ENCODE results near the gene SRSF3.
A peak's percentile ranks its signal among the peaks of the same experiment; 100 is the strongest.
"Not testable (repeated sequence)": the region's sequence is repeated elsewhere in the genome, so short reads cannot be mapped to it uniquely, and the experiment has no call there.

Gene SRSF3

DNA sequence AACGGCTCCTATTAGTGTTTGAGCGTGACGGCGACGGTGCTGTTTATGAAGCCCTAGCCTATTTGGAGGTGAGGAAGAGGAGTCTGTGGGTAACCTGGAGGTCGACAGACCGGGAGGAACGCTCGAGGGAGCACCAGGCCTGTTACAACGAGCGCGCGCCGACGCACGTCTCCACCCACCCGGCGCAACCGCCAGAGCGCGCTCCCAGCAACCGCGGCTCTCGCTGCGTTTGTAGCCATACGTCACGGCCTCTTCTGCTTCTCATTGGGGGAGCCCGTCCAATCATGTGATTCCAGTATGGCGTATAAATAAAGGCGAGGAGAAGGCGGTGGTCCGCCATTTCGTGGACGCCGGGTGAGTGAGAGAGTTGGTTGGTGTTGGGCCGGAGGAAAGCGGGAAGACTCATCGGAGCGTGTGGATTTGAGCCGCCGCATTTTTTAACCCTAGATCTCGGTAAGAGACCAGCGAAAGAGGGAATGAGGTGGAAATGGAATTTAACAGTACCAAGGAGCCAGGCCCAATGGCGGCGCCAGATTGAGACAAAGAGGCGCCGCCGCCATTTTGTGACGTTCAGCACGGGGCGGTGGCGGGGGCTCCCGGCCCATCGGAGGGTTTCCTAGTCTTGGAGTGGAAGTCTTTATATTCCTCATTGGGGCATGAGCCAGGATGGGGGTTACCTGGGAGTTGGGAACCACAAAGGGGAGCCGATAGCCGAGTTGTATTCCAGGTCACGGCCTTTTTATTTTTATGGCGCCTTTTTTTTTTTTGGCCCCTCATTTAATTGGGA is at the start of gene SRSF3:
SRSF3 (plus strand) TSS at position 334 of the 787 bp plus-strand sequence. CDS start 2,401 bp downstream, outside the sequence.
- DNase-seq (ENCODE audit: low read depth in 2 of 3, low spot score in 1 of 3): peak; percentile 89 to 93 (median 92)

DNA sequence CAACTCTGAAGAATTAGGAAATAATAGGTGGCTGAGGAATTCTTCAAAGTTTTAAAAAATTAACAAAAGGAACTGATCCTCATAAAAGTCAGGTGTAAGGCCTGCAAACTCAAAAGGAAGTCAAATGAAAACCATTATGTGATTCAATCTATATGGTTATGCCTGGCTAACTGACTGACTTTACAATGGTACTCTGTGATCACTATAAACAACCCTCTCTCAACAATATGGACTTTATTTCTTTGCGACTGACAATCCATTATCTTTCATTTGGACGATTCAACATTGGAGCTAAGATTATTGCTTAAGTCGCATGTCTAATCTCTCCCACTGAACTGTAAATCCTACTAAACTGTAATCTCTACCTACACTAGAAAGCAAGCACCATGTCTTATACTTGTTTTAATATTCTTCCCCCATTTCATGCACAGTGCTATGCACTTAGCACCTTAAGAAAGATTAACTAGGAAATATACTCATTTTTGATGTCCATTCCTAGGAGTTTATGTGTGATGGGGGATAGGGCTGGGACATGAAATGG is 48.3 kb upstream of the SRSF3 start:
- DNase-seq (ENCODE audit: low read depth in 2 of 3, low spot score in 1 of 3): no peak

DNA sequence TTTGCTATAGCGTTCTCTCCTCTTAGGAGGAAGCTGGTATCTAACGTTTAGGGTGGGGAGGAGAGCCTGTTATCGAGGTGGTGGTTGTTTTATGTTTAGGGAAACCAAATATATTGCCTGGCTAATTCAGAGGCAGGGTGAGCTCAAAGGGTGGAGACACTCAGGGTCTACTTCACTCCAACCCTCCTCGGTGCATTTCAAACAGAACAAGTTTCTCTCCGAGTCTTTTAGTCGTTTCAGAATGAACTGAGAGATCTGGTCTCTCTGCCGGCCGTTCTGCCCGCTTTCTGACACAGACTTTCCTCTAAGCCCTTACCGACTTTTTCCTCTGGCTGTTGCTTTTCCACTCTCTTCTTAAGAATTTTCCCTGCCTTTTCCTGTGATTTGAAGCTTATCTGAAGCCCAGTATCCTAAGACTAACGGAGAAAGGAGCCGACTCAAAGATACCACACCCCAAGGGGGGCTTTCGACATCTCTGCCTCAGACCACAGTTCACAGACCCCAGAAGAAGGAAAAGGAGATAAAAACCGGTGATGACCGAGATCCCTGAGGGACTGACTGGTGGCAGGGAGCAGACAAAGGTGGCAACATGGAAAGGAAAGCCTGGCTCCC is 47.7 kb upstream of the SRSF3 start:
- peak in 1 of 3 donors; percentile 13 for DNase-seq (ENCODE audit: low read depth in 2 of 3, low spot score in 1 of 3)

DNA sequence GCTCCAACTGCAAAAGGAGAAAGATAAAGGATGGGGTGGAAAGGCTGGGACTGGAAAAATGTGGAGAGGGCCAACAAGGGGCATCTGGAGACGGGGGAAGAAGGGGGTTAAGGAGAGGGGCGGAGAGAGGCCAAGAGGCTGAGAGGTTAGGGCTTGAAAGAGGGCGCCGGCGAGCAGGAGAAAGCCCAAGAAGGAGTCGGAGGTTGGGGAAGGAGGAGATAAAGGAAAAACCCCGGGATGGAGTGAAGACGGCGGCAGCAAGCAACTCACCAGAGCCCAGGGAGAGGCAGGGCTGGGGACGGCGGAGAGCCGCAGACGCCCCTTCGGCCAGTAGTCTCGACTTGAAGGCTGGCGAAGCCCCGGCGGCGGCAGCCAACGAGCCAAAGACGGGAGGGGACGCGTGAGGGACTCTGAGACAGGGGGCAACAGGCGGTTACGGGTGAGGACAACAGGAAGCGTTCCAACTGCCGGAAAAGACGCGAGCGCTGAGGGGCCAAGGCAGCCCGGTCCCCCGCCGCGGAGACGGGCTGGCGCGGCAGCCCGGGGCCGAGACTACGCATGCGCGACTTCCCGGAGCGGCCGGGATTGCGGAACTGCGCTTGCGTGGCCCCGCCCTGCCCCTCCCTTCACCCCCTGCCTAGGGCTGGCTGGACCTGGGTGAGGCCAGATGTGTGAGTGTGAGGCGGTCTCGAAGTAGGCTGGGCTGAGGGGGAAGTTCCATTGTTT is 47.1 kb upstream of the SRSF3 start, which contains the start of gene STK38:
STK38 (minus strand) TSS at position 560 of the 726 bp plus-strand sequence. CDS start 7,277 bp downstream, outside the sequence.
- peak; percentile 87 to 94 (median 91) for DNase-seq (ENCODE audit: low read depth in 2 of 3, low spot score in 1 of 3)

DNA sequence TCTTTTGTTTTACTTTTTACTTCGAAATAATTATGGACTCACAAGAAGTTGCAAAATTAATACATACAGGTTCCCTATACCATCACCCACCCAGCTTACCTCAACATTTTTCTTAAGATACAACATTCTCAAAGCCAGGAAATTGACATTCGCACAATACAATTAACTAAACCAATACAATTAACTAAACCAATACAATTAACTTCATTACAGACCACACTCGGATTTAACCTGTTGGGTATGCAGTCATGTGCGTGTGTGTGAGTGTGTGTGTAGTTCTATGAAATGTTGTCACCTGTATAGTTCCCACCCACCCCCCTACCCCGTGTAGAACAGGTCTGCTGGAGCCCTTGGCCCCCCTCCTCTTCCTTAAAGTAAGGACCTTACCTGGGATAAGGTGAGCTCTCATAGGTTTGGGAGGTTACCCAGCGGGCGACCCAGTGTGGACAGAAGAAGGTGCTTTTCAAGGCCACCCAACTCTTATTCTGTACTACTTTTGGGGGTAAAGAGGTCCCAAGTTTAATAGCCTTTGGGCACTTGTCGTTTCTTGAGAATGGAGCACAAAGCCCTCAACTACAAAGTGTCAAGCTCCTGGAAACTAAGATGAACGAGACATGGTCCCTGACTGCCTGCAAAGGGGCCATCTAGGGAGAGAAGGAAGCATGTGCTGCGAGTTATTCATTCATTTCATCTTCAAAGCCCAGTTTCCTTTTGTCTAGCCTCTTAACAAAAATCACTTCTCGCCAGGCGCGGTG is 46.3 kb upstream of the SRSF3 start:
- DNase-seq (ENCODE audit: low read depth in 2 of 3, low spot score in 1 of 3): peak in 1 of 3 donors; percentile 8

DNA sequence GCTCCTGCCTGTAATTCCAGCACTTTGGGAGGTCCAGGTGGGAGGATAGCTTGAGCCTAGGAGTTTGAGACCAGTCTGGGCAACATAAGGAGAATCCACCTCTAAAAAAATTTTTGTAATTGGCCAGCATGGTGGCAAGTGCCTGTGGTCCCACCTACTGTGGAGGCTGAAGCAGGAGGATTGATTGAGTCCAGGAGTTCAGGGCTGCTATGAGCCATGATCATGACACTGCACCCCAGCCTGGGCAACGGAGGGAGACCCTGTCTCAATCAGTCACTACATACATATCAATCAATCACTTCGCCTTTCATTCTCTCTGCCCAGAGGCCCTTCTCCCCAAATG is 45.8 kb upstream of the SRSF3 start:
- peak in 1 of 3 donors; percentile 10 for DNase-seq (ENCODE audit: low read depth in 2 of 3, low spot score in 1 of 3)

DNA sequence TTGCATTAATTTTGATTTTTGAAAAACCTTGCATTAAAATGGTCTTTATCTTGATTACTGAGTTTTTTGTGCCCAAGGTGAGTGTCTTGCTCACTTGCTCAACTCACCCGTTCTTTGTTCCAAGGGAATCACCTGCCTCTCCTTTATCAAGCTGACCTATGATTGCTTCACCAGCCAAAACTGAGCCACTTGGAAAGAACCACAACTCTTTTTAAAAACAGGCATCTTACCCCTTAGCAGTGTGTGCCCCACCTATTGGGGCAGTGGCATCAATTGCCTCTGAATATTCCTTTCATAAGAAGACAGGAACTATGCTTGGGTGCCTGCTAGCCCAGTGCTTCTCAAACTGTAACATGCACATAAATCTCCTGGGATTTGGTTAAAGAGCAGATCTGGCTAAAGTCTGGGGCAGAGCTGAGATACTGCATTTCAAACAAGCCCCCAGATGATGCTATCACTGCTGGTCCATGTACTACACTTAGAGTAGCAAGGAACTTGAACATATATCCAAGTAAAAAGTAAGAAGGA is 43.6 kb upstream of the SRSF3 start:
- DNase-seq (ENCODE audit: low read depth in 2 of 3, low spot score in 1 of 3): no peak

DNA sequence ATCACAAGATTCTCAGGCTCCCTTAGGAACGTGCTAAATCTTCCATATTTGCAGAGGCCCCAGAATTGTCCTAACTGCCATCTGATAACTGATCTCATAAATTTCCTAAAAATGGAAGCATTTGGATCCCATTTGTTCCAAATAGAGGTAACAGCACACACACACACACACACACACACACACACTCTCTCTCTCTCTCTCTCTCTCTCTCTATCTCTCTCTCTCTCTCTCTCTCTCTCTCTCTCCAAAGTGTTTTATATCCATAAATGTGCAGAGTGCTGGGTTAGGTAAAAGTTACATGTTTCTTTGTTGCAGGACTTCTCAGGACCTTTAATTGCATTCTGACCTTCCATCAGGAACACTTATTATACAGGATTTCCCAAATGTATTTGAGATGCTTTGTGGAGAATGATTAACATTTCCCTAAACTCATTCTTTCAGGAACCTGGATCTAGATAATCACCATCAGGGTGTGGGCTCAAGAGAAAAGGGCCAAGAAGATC is 38.4 kb upstream of the SRSF3 start:
- no peak for DNase-seq (ENCODE audit: low read depth in 2 of 3, low spot score in 1 of 3)

DNA sequence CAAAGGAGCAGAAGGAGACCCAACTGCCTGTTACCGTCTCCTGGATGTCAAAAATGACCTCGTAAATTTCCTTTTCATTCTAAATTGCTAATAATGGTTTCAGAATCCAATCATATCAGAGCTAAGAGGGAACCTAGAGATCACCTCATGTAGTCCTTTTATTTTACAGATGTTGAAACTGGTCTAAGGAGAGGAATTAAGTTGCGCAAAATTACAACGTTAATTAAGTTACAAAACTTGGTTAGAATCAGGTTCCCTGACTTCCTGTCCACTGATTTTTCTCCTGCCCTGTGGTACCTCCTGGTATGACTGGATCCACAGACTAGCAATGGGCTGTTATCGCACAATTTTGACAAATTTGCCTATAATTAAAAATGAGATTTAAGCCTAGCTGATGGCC is 37.9 kb upstream of the SRSF3 start:
- no peak for DNase-seq (ENCODE audit: low read depth in 2 of 3, low spot score in 1 of 3)

DNA sequence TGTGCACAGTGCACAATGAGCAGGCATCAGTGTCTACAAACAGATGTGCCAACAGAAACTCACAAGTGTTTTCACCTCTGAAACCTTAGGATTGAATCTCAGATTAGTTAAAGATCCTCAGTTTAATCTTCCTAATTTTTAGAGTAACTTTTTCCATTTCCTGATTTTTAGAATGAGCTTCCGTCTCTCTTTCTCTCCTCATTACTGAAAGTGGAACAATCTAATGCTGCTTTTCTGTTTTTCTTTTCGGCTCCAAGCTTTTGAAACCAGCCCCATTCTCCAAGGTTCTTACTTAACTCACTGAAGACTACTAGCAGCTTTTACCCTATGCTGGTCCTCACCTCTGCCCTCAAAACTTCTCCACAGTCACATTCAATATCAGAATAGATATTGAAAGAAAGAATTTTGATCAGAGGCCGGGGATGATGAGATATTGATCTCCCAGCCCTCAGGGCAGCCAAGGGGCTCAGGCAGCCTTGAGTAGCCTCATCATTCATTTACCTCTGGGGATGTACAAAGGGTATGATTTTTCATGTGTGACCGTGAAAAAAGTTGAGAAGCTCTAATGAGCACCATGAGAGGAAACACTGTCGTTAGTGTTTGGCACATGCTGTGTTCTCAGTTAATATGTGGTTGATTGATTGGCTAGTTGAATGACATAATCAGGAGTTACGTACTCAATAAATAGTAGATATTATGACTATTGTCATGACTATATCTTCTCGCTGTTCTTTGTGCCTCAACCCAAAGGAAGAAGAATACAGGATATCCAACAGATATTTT is 35.0 kb upstream of the SRSF3 start:
- DNase-seq (ENCODE audit: low read depth in 2 of 3, low spot score in 1 of 3): no peak

DNA sequence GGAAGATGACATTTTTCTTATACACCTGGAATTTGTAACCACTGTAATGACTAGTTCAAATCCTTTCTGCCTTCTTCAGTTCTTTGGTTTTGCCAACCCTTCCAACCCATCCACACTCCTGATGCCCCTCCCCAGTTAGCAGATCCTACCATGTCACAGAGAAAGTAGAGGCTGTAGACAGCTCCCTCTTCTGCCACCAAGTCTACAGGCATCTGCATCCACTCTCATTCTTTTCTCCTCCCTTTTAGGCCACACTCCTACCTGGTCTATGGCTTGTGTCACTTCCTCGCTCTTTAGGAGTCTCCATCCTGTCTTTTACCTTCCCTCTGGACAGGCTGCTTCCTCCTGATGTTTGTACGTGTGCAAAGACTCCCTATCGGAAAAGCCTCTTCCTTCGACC is 33.3 kb upstream of the SRSF3 start:
- no peak for DNase-seq (ENCODE audit: low read depth in 2 of 3, low spot score in 1 of 3)

DNA sequence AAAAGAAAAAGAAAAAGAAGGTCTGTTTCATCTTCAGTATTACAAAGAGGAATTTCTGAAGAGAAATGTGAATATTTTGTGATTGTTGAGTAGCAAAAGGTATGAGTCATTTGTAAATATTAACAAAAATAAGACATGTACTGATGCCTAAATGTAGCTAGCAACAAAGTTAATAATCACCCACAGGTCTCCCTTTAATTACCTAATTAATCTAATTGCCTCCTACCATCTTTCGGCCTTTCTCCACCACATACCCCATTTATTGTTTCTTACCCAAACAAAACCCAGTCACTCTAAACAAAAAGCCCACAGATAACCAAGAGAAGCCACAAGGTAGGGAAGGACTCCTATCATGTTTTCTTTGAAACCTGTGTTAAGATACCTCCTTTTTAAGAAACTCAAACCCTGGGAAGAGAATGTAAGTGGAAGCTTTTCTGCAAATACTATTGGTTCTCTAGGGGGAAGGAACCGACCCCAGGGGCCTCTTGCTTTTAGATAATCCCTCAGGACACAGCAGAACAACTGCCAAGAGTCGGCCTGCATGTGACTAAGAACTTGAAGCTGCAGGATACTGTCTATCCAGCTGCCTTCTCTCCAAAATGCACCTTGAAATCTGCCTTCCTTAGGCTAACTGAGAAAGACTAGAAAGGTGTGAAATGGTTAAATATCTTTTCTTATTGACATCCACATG is 30.8 kb upstream of the SRSF3 start:
- no peak for DNase-seq (ENCODE audit: low read depth in 2 of 3, low spot score in 1 of 3)

DNA sequence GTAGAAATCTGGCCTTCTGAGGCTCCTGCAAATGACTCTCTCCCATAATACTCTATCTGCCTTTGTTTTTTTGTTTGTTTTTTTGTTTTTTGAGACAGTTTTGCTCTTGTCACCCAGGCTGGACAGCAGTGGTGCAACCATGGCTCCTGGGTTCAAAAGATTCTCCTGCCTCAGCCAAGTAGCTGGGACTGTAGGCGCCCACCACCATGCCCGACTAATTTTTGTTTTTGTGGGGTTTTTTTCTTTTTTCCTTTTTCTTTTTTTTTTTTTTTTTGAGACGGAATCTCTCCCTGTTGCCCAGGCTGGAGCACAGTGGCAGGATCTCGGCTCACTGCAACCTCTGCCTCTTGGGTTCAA is 30.3 kb upstream of the SRSF3 start:
- no peak for DNase-seq (ENCODE audit: low read depth in 2 of 3, low spot score in 1 of 3)

DNA sequence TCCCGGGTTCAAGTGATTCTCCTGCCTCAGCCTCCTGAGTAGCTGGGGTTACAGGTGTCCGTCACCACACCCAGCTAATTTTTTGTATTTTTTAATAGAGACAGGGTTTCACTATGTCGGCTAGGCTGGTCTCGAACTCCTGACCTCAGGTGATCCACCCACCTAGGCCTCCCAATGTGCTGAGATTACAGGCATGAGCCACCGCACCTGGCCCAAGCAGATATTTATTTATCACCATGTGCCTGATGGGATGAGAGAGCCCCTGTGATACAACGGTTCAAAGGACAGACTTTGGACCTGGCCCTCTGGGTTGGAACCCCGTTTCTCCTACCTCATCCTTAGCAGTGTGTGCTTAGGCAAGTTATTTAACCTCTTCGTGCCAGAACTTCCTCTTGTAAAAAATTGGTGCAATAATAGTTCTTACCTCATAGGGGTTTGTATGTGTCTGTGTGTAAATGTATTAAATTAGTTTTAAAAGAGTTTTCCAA is 27.7 kb upstream of the SRSF3 start:
- no peak for DNase-seq (ENCODE audit: low read depth in 2 of 3, low spot score in 1 of 3)

DNA sequence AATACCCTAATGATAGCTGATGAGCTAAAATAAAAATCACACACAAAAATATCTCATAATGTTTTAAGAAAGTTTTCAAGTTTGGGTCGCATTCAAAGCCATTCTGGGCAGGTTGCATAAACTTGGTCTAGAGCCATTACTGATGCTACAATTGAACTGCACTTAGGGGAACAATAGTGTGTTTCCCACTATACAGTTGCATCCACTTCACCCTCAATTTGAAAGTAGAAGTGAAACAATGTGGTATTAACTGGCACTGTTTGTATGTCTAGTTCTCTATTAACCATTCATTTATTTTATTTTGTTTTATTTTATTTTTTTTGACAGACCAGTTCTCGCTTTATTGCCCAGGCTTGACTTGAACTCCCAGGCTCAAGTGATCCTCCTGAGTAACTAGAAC is 23.9 kb upstream of the SRSF3 start:
- DNase-seq (ENCODE audit: low read depth in 2 of 3, low spot score in 1 of 3): no peak

DNA sequence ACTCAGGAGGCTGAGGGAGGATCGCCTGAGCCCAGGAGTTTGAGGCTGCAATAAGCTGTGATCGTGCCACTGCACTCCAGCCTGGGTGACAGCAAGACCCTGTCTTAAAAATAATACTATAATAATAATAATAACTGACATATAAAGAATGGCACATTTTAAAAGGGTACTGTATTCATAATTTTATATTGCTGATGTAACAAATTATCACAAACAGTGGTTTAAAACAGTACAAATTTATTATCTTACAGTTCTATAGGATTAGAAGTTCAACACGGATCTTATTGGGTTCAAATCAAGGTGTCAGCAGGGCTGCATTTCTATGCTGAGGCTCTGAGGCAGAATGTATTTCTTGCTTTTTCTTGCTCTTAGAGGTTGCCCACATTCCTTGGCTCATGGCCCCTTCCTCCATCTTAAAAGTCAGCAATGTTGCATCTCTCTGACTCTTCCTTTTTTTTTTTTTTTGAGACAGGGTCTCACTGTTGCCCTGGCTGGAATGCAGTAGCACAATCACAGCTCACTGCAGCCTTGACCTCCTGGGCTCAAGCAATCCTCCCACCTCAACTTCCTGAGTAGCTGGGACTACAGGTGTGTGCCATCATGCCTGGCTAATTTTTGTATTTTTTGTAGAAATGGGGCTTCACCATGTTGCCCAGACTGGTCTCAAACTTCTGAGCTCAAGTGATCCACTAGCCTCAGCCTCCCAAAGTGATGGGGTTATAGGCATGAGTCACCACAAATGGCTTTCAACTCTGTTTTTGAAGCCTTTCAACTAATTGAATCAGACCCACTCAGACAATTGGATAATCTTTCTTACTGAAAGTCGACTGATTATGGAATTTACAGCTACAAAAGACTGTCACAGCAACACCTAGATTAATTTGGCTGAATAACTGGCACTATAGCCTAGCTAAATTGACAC is 22.8 kb upstream of the SRSF3 start:
- no peak for DNase-seq (ENCODE audit: low read depth in 2 of 3, low spot score in 1 of 3)

DNA sequence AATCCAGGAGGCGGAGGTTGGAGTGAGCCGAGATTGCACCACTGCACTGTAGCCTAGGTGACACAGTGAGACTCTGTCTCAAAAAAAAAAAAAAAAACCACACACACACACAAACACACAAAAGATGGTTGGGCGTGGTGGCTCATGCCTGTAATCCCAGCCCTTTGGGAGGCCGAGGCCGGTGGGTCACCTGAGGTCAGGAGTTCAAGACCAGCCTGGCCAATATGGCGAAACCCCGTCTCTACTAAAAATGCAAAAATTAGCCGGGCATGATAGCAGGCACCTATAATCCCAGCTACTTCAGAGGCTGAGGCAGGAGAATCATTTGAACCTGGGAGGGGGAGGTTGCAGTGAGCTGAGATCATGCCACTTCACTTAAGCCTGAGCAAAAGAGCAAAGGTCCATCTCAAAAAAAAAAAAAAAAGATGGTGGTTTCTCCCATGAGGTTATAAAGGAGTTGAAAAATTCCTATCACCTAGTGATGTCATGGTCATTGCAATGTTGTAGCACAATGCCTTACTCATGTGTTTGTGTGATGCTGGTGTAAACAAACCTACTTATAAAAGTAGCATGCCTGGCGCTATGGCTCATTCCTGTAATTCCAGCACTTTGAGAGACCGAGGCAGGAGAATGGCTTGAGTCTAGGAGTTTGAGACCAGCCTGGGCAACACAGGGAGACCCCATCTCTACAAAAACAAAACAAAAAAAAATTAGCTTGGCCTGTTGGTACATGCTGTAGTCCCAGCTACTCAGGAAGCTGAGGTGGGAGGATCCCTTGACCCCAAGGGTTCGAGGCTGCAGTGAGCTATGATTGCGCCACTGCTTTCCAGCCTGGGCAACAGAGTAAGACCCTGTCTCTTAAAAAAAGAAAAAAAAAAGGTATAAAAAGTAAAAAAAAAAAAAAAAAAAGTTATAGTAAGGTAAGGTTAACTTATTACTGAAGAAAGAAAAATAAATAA is 21.5 kb upstream of the SRSF3 start:
- DNase-seq (ENCODE audit: low read depth in 2 of 3, low spot score in 1 of 3): not testable (repeated sequence)
